Cardiac fibroblast (primary cell): ENCODE results near the gene DCST2.

Experiments used
- DNase-seq, 2 donors: peaks; one replicate each; pipeline versions ENCODE4 v3.0.0 to v3.0.0-alpha.2; 2010; ENCODE audit warnings: low read depth in 2 of 2
- H3K4me3 ChIP-seq, 2 donors: replicated peaks in 1 of 2; 1 replicate in 1 of 2; 2 replicates in 1 of 2; pipeline ENCODE4 v1.5.1; 2011; ENCODE audit warnings: low read depth in 2 of 2, low read length in 2 of 2, mild to moderate bottlenecking in 2 of 2, moderate library complexity in 1 of 2
- TF ChIP-seq, protein P1 (sequence below): IDR thresholded peaks from one replicate; pipeline ENCODE4 v1.5.1; 2011; ENCODE audit warnings: low read depth, mild to moderate bottlenecking, low read length, inconsistent platforms

The DCST2 gene

DNA sequence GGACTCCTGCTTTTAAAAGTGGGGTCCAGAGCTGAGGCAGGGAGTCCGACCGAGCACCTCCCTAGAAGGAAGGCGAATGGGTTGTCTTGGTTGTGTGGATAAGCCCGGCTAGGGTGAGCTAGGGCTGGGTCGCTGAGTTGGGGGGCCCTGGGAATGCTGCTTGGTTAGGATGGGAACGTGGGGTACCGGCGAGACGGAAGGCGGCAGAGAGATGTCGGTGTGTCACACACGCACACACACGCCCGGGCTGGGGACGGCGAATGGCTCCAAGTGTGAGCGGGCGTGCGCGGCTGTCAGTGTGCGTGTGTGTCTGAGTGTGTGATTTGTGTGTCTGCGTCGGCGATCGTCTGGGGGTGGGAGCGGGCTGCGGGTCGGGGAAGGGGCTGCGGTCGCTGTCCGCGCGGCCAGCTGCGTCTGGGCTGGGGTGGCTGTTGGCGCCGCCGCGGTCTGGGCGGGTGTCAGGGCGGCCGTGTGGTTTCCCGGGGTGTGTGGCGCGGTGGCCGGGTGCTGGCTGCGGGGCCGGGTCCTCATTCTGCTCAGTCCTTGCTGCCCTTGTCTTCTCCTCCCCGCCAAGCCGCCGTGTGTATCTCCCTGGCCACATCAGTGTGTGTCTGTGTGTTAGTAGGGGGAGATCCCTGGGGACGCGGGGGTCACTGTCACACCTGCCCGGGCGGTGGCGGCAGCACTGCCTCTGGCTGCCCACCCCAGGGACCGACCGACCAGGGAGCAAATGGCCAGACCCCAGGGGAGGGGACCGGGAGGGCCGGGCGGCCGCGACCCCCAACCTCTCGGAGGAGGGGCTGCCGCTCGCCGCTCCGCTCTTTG lies 46.1 kb upstream of the DCST2 start:
- DNase-seq = no peak
- TF ChIP-seq, protein P1, sequence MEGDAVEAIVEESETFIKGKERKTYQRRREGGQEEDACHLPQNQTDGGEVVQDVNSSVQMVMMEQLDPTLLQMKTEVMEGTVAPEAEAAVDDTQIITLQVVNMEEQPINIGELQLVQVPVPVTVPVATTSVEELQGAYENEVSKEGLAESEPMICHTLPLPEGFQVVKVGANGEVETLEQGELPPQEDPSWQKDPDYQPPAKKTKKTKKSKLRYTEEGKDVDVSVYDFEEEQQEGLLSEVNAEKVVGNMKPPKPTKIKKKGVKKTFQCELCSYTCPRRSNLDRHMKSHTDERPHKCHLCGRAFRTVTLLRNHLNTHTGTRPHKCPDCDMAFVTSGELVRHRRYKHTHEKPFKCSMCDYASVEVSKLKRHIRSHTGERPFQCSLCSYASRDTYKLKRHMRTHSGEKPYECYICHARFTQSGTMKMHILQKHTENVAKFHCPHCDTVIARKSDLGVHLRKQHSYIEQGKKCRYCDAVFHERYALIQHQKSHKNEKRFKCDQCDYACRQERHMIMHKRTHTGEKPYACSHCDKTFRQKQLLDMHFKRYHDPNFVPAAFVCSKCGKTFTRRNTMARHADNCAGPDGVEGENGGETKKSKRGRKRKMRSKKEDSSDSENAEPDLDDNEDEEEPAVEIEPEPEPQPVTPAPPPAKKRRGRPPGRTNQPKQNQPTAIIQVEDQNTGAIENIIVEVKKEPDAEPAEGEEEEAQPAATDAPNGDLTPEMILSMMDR = no peak
- no peak overlapping the region for H3K4me3 ChIP-seq

DNA sequence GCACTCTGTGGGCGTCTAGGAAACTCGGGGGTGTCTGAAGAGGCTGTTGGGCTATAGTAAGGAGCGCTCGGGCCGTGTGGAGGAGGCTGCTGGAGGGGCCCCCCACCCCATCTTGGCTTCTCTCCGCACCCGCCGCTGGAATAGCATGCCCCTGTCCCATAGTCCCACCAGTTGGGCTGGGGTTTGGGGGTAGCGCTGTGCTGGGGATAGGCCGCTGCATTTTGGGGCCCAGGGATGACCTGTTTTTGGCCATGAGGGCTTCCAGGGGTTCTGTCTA lies 45.6 kb upstream of the DCST2 start:
- TF ChIP-seq, protein P1 = no peak
- H3K4me3 ChIP-seq = peak overlapping the region; percentile 46 to 47
- no peak for DNase-seq

DNA sequence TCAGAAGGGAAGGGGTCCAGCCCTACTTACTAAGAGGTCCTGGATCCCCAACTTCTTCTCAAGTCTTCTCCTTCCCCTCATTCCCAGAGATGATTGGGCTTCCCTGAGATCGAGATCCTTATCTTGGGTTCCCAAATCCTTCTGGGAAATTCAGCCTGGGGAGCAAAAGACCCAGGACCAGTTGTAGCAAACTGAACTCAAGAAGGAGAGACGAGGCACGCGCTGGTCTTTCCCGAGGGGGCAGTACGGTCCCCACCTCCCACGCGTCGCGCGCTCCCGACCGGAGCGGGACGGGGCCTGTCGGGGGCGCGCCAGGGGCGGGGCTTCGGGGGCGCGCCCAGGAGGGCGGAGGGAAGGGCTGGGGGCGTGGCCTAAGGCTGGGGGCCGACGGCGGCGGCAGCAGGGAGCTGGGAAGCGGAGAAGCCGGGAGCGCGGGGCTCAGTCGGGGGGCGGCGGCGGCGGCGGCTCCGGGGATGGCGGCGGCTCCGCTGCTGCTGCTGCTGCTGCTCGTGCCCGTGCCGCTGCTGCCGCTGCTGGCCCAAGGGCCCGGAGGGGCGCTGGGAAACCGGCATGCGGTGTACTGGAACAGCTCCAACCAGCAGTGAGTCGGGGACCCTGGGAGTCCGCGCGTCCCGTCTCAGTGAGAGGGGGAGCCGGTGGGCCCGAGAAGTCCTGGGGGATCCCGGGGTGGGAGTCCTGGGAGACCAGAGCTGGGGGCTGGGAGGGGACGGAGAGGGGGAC lies 45.1 kb upstream of the DCST2 start, which contains the start of gene EFNA3:
TSS of gene EFNA3 (plus strand) at position 369 of the 741 bp plus-strand sequence. CDS start at position 474, 105 bp downstream.
- peak; percentile 46 to 60 for DNase-seq
- TF ChIP-seq, protein P1 = no peak
- H3K4me3 ChIP-seq = peak within 1 kb of the TSS; percentile 46 to 47

DNA sequence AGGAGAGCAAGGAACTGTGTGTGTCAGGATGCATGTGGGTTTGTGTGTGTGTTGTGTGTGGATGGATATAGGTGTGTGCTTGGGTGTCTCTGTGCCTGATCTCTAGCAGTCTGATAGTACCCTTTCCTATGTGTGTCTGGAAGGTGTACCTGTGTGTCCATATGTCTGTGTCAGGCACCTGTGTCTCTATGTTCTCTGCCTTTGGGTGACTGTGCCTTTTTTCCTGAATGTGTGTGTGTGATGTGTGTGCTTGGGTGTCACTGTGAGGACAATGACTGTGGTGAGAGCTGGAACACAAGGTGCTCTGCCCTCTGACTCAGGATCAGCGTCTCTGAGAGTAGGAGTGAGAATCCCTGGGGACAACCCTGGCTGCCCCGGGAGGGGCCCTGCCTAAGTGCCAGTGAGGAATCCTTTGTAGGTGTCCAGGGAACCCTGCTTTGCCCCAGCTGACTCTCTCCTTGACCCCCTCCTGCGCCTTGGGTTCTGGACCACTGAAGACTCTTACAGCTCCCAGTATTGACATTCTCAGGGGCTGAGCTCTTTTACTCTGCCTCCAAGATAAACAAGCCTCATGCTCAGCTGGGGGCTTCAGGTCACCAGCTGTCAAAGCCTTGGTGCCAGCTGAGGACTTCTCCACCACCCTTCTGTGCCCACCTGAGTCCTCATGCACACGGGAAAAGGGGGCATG lies 44.3 kb upstream of the DCST2 start:
- peak in 1 of 2 donors; percentile 67 for DNase-seq
- TF ChIP-seq, protein P1 = no peak
- H3K4me3 ChIP-seq = no peak overlapping the region

DNA sequence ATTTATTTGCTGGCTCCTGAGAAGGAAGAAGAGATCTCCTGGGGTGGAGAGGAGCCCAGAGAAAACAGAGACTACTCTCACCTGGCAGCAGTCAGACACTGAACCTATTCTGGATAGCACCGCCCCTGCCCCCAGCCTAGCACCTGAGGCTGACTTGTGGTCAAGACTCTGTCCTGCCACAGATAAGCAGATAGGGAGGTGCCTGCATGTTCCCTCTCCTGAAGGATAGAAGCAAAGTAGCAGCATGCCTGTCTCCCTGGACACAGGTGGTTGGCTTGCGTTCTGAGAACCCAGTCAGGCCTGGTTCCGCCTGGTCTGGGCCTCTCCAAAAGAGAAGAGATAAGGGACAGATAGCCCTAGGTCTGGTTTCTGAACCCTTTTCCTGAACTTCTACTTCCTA lies 43.8 kb upstream of the DCST2 start:
- TF ChIP-seq, protein P1 = no peak
- no peak overlapping the region for H3K4me3 ChIP-seq
- DNase-seq = no peak

DNA sequence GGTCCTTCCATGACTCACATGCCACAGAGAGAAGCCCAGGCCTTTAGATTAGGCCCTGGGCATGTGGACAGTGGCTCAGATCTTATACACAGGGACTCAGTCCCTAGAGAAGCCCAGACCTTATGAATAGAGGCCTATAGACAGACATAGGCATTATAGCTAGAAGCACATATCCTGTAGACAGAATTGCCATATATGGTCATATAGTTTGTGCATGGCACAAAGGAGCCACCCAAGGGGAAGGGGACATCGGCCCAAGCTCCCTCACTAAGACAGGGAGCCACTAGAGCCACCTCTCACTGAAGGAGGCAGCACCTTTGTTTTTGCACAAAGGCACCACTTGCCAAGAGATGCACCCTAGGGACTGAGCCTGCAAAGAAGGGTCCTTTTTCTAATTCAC lies 42.8 kb upstream of the DCST2 start:
- DNase-seq = no peak
- TF ChIP-seq, protein P1 = no peak
- H3K4me3 ChIP-seq = no peak overlapping the region
